Fibroblast of mammary gland (primary cell): ENCODE results near the gene FIGLA.

Experiments
- DNase-seq: peaks from one replicate; pipeline ENCODE4 v3.0.0-alpha.2; 2010; ENCODE audit warnings: low read depth
- H3K4me3 ChIP-seq: 2 replicates; pipeline ENCODE4 v1.5.1; 2011; ENCODE audit warnings: low read depth, mild to moderate bottlenecking, low read length, moderate library complexity; ENCODE audit not compliant: control insufficient read depth
- CTCF ChIP-seq: conservative IDR thresholded peaks from 2 replicates; pipeline ENCODE4 v1.5.1; 2011; ENCODE audit warnings: low read depth, low read length, inconsistent platforms; ENCODE audit not compliant: control insufficient read depth, insufficient read depth

The FIGLA gene

DNA sequence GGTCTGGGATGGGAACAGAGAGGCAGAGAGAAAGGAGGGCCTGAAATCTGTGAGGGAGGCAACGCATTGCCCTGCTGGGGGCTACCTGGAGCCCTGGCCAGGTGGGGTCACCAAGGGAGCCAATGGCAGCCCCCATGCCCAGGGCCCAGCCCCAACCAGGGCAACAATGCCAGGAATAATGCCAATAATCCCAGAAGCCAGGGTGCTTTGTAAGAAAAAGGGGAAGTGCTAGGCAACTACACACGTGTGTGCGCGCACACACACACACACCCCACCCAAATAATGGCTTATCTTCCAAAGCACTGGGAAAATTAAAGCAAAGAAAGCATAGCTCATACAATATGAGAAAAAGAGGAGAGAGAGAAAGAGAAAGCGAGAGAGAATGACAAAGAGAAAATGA is 36.9 kb upstream of the FIGLA start:
- no peak for DNase-seq
- H3K4me3 ChIP-seq = no peak overlapping the region
- TF ChIP-seq CTCF = no peak

GRCh38 chr2:70826696-70827350 is 36.4 kb upstream of the FIGLA start:
- DNase-seq = no peak
- H3K4me3 ChIP-seq = no peak overlapping the region
- no peak for TF ChIP-seq CTCF

GRCh38 chr2:70823249-70823648 is 32.8 kb upstream of the FIGLA start:
- no peak for DNase-seq
- no peak overlapping the region for H3K4me3 ChIP-seq
- no peak for TF ChIP-seq CTCF

GRCh38 chr2:70822843-70823242 is 32.4 kb upstream of the FIGLA start:
- H3K4me3 ChIP-seq = no peak overlapping the region
- DNase-seq = no peak
- TF ChIP-seq CTCF = no peak

GRCh38 chr2:70820499-70820898 is 30.1 kb upstream of the FIGLA start, which contains the start of gene CLEC4F:
Gene CLEC4F (minus strand): TSS chr2:70820599. CDS start chr2:70820523, 76 bp downstream.
- no peak for TF ChIP-seq CTCF
- no peak within 1 kb of the TSS for H3K4me3 ChIP-seq
- DNase-seq = no peak

GRCh38 chr2:70817284-70817954 is 27.0 kb upstream of the FIGLA start:
- no peak for TF ChIP-seq CTCF
- DNase-seq = no peak
- no peak overlapping the region for H3K4me3 ChIP-seq
